HepG2 (cell line): Measurements from ENCODE around the gene RPS6KA2. TPM values are rescaled to one million over a fixed set of nuclear protein-coding genes. Genes with fewer than 3 reads are reported as not detected.

Experiments
- ASH2L ChIP-seq: fragments of 300-600, 200-600 bp; sonication (generic); IDR thresholded peaks from 2 replicates; pipeline ENCODE4 v1.7.0; 2017; ENCODE audit warnings: low read depth, mild to moderate bottlenecking, moderate library complexity, mixed read lengths, low read length; ENCODE audit not compliant: insufficient read length
- CHD2 ChIP-seq: IDR thresholded peaks from 2 replicates; pipeline ENCODE4 v1.6.1; 2011; ENCODE audit warnings: low read depth, low read length, improper control_type of control experiment
- FOSL2 ChIP-seq: sonication (generic); formaldehyde crosslinking; IDR thresholded peaks from 2 replicates; pipeline ENCODE4 v1.4.0; 2020; ENCODE audit warnings: missing genetic modification reagents
- KDM5A ChIP-seq: fragments of 200-600 bp; sonication (generic); IDR thresholded peaks from 2 replicates; pipeline ENCODE4 v1.7.0; 2018; ENCODE audit warnings: antibody characterized with exemption, mild to moderate bottlenecking, low read length, borderline replicate concordance
- ZNF124 ChIP-seq: sonication (generic); formaldehyde crosslinking; IDR thresholded peaks from 2 replicates; pipeline ENCODE4 v1.4.0; 2020; ENCODE audit warnings: missing genetic modification reagents
- ZNF234 ChIP-seq: sonication (generic); formaldehyde crosslinking; conservative IDR thresholded peaks from 2 replicates; pipeline ENCODE4 v1.5.1; 2020; ENCODE audit warnings: mild to moderate bottlenecking, missing genetic modification reagents
- ZNF337 ChIP-seq: sonication (generic); formaldehyde crosslinking; IDR thresholded peaks from 2 replicates; pipeline ENCODE4 v1.5.1; 2020; ENCODE audit warnings: missing genetic modification reagents, low read depth, mild to moderate bottlenecking, borderline replicate concordance
- polyA plus RNA-seq, 8 experiments: library from polyadenylated mRNA; depleted of rRNA in 3 of 8; stranded (reverse) in 7 of 8; unstranded in 1 of 8; fragments of >200 nt; fragmentation: Illumina TruSeq in 4 of 8; extraction: Trizol in 4 of 8; gene quantifications; 2 replicates each; pipeline versions ENCODE4 v1.2.1 to v1.2.3, GENCODE V29; 2011 to 2016; ENCODE audit warnings: low read depth in 4 of 8, missing spikeins in 1 of 8, mixed read lengths in 1 of 8; ENCODE audit not compliant: insufficient read depth in 1 of 8
- total RNA-seq, 5 experiments: library from RNA; depleted of rRNA; stranded (reverse); fragments of >200 nt; fragmentation: Illumina TruSeq; extraction: Trizol; gene quantifications; 2 replicates each; pipeline ENCODE4 v1.2.3, GENCODE V29; 2016; ENCODE audit warnings: low read depth in 1 of 5
- TF ChIP-seq, protein P1 (sequence below): sonication (generic); formaldehyde crosslinking; IDR thresholded peaks from 2 replicates; pipeline ENCODE4 v1.4.0; 2020; ENCODE audit warnings: missing genetic modification reagents, borderline replicate concordance
- TF ChIP-seq, protein P2 (sequence below): sonication (generic); formaldehyde crosslinking; IDR thresholded peaks from 2 replicates; pipeline ENCODE4 v1.9.0; 2022; ENCODE audit warnings: low read depth, missing genetic modification reagents
- TF ChIP-seq, protein P3 (sequence below): IDR thresholded peaks from 2 replicates; pipeline ENCODE4 v1.6.1; 2012; ENCODE audit warnings: low read length, improper control_type of control experiment
- TF ChIP-seq, protein P4 (sequence below): sonication (generic); formaldehyde crosslinking; IDR thresholded peaks from 2 replicates; pipeline ENCODE4 v1.9.0; 2021; ENCODE audit warnings: missing genetic modification reagents, mild to moderate bottlenecking, borderline replicate concordance
- TF ChIP-seq, protein P5 (sequence below): sonication (generic); formaldehyde crosslinking; IDR thresholded peaks from 2 replicates; pipeline ENCODE4 v1.8.1; 2023; ENCODE audit warnings: missing genetic modification reagents, mild to moderate bottlenecking, borderline replicate concordance

The RPS6KA2 gene
- total and polyA plus RNA-seq, 2 of the 13 experiments (the other 11 are each of a cell fraction or from before 2014, with no cell fraction given) = 0.22 to 0.38 TPM

DNA sequence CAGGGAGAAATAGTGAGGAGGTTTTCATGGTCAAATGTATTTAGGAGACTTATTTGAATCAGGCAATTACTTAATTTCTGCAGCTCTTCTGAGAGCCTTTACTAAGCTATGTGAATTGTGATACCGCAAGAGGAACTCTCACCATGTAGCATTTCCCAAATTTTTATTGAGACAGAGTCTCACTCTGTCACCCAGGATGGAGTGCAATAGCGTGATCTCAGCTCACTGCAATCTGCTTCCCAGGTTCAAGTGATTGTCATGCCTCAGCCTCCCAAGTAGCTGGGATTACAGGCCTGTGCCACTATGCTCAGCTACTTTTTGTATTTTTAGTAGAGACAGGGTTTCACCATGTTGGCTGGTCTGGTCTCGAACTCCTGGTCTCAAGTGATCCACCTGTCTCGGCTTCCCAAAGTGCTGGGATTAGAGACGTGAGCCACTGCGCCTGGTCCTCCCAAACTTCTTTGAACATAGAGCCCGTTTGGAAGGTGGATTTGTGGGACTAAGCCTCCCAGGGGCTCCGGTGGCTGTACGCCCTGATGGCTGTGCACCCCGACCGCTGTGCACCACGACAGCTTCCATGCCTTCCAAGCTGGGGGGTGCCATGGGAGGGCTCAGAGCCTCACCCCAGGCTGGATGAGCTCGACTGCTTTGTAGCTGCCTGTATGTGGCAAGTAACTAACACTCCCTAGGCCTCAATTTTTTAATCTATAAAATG, 238.6 kb downstream of the RPS6KA2 start (continued):
- TF ChIP-seq, protein P1, sequence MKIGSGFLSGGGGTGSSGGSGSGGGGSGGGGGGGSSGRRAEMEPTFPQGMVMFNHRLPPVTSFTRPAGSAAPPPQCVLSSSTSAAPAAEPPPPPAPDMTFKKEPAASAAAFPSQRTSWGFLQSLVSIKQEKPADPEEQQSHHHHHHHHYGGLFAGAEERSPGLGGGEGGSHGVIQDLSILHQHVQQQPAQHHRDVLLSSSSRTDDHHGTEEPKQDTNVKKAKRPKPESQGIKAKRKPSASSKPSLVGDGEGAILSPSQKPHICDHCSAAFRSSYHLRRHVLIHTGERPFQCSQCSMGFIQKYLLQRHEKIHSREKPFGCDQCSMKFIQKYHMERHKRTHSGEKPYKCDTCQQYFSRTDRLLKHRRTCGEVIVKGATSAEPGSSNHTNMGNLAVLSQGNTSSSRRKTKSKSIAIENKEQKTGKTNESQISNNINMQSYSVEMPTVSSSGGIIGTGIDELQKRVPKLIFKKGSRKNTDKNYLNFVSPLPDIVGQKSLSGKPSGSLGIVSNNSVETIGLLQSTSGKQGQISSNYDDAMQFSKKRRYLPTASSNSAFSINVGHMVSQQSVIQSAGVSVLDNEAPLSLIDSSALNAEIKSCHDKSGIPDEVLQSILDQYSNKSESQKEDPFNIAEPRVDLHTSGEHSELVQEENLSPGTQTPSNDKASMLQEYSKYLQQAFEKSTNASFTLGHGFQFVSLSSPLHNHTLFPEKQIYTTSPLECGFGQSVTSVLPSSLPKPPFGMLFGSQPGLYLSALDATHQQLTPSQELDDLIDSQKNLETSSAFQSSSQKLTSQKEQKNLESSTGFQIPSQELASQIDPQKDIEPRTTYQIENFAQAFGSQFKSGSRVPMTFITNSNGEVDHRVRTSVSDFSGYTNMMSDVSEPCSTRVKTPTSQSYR = no peak
- TF ChIP-seq FOSL2 (no peak), ZNF337 (CRISPR knock-in tag) (peak; percentile 83; the same call in 1 of the 2 replicates), CHD2 (no peak), ZNF234 (CRISPR knock-in tag) (0 out of 2 replicates have a peak, but pooled peaks have one; percentile 7), KDM5A (no peak), ASH2L (no peak), ZNF124 (CRISPR knock-in tag) (0 out of 2 replicates have a peak, but pooled peaks have one; percentile 7)
- TF ChIP-seq, protein P2, sequence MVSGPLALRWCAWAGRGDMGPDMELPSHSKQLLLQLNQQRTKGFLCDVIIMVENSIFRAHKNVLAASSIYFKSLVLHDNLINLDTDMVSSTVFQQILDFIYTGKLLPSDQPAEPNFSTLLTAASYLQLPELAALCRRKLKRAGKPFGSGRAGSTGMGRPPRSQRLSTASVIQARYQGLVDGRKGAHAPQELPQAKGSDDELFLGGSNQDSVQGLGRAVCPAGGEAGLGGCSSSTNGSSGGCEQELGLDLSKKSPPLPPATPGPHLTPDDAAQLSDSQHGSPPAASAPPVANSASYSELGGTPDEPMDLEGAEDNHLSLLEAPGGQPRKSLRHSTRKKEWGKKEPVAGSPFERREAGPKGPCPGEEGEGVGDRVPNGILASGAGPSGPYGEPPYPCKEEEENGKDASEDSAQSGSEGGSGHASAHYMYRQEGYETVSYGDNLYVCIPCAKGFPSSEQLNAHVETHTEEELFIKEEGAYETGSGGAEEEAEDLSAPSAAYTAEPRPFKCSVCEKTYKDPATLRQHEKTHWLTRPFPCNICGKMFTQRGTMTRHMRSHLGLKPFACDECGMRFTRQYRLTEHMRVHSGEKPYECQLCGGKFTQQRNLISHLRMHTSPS (CRISPR knock-in tag) = no peak
- TF ChIP-seq, protein P3, sequence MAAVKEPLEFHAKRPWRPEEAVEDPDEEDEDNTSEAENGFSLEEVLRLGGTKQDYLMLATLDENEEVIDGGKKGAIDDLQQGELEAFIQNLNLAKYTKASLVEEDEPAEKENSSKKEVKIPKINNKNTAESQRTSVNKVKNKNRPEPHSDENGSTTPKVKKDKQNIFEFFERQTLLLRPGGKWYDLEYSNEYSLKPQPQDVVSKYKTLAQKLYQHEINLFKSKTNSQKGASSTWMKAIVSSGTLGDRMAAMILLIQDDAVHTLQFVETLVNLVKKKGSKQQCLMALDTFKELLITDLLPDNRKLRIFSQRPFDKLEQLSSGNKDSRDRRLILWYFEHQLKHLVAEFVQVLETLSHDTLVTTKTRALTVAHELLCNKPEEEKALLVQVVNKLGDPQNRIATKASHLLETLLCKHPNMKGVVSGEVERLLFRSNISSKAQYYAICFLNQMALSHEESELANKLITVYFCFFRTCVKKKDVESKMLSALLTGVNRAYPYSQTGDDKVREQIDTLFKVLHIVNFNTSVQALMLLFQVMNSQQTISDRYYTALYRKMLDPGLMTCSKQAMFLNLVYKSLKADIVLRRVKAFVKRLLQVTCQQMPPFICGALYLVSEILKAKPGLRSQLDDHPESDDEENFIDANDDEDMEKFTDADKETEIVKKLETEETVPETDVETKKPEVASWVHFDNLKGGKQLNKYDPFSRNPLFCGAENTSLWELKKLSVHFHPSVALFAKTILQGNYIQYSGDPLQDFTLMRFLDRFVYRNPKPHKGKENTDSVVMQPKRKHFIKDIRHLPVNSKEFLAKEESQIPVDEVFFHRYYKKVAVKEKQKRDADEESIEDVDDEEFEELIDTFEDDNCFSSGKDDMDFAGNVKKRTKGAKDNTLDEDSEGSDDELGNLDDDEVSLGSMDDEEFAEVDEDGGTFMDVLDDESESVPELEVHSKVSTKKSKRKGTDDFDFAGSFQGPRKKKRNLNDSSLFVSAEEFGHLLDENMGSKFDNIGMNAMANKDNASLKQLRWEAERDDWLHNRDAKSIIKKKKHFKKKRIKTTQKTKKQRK = no peak
- TF ChIP-seq, protein P4, sequence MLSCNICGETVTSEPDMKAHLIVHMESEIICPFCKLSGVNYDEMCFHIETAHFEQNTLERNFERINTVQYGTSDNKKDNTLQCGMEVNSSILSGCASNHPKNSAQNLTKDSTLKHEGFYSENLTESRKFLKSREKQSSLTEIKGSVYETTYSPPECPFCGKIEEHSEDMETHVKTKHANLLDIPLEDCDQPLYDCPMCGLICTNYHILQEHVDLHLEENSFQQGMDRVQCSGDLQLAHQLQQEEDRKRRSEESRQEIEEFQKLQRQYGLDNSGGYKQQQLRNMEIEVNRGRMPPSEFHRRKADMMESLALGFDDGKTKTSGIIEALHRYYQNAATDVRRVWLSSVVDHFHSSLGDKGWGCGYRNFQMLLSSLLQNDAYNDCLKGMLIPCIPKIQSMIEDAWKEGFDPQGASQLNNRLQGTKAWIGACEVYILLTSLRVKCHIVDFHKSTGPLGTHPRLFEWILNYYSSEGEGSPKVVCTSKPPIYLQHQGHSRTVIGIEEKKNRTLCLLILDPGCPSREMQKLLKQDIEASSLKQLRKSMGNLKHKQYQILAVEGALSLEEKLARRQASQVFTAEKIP (CRISPR knock-in tag) = no peak
- TF ChIP-seq, protein P5, sequence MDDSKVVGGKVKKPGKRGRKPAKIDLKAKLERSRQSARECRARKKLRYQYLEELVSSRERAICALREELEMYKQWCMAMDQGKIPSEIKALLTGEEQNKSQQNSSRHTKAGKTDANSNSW (CRISPR knock-in tag) = 0 out of 2 replicates have a peak, but pooled peaks have one; percentile 9
